Endothelial cell of umbilical vein (primary cell): Measurements from ENCODE around the gene NME5. TPM values are rescaled to one million over a fixed set of nuclear protein-coding genes. Genes with fewer than 3 reads are reported as not detected.

Experiments
- BruUV-seq: library from RNA; stranded (reverse); fragments of 400-500 nt; replicated peaks from 2 replicates; lab custom pipeline; 2021; lab: Mats Ljungman, UMichigan
- CTCF ChIA-PET: fragments of 300-600, 350-600 bp; sonication (Branson Sonifier 250); formaldehyde crosslinking; loops from one replicate; lab custom pipeline; 2021; ENCODE audit warnings: antibody characterized with exemption, inconsistent platforms; lab: Charles Lee
- POLR2A ChIA-PET: fragments of 300-600, 350-600 bp; sonication (Branson Sonifier 250); formaldehyde crosslinking; loops from one replicate; lab custom pipeline; 2021; ENCODE audit warnings: antibody characterized with exemption, inconsistent platforms; lab: Charles Lee
- DNase-seq: peaks from one replicate; pipeline ENCODE4 v3.0.0-alpha.2; 2011; ENCODE audit warnings: low read depth, low spot score
- FAIRE-seq: peaks from 2 replicates; lab custom pipeline; 2011; peaks lifted over from hg19 to GRCh38; lab: Jason Lieb, UNC
- H2AFZ ChIP-seq: 2 replicates; pipeline ENCODE4 v1.6.0; 2012; ENCODE audit warnings: low read depth, low read length, control low read depth, inconsistent platforms
- H3K27ac ChIP-seq: 2 replicates; pipeline ENCODE4 v1.5.1; 2011; ENCODE audit warnings: low read depth, mild to moderate bottlenecking, control low read depth, low read length, moderate library complexity; ENCODE audit not compliant: insufficient read depth
- H3K27me3 ChIP-seq, 2 experiments: 2 replicates each; pipeline versions ENCODE4 v1.6.0 to v1.6.1; 2011; ENCODE audit warnings: low read length in 2 of 2, mixed read lengths in 1 of 2; ENCODE audit not compliant: control insufficient read depth in 2 of 2, insufficient read depth in 2 of 2
- H3K36me3 ChIP-seq, 2 experiments: 2 replicates in 1 of 2; 3 replicates in 1 of 2; pipeline ENCODE4 v1.5.1; 2011; ENCODE audit warnings: low read length in 2 of 2, mild to moderate bottlenecking in 1 of 2, moderate library complexity in 1 of 2; ENCODE audit not compliant: control insufficient read depth in 2 of 2, insufficient read depth in 2 of 2; ENCODE audit errors: extremely low read depth in 1 of 2
- H3K4me1 ChIP-seq: 3 replicates; pipeline ENCODE4 v1.5.1; 2011; ENCODE audit warnings: mild to moderate bottlenecking, low read length; ENCODE audit not compliant: control insufficient read depth, insufficient read depth; ENCODE audit errors: extremely low read depth
- H3K4me2 ChIP-seq: 2 replicates; pipeline ENCODE4 v1.6.1; 2011; ENCODE audit warnings: low read length, control low read depth, mixed read lengths; ENCODE audit not compliant: insufficient read depth
- H3K4me3 ChIP-seq, 3 experiments: fragments of 200-600 bp in 1 of 3; sonication (generic), shearing (Covaris generic) in 1 of 3; replicated peaks in 1 of 3; 2 replicates each; pipeline ENCODE4 v1.5.1; 2011 to 2016; ENCODE audit warnings: control low read depth in 3 of 3, low read length in 3 of 3, mild to moderate bottlenecking in 2 of 3, inconsistent platforms in 1 of 3, low read depth in 1 of 3, moderate library complexity in 1 of 3; ENCODE audit not compliant: insufficient read depth in 1 of 3
- H3K79me2 ChIP-seq: 2 replicates; pipeline ENCODE4 v1.6.0; 2012; ENCODE audit warnings: low read length, inconsistent platforms; ENCODE audit not compliant: control insufficient read depth, insufficient read depth
- H3K9ac ChIP-seq: replicated peaks from 2 replicates; pipeline ENCODE3; 2011; ENCODE audit warnings: low read length, control low read depth; ENCODE audit not compliant: insufficient read depth; ENCODE audit errors: extremely low read depth
- H3K9me1 ChIP-seq: replicated peaks from 3 replicates; pipeline ENCODE4 v1.6.0; 2011; ENCODE audit warnings: mild to moderate bottlenecking, low read length; ENCODE audit not compliant: control insufficient read depth, insufficient read depth; ENCODE audit errors: extremely low read depth
- H3K9me3 ChIP-seq: replicated peaks from 2 replicates; pipeline ENCODE4 v1.5.1; 2012; ENCODE audit warnings: low read length, inconsistent platforms; ENCODE audit not compliant: control insufficient read depth, insufficient read depth
- H4K20me1 ChIP-seq: replicated peaks from 2 replicates; pipeline ENCODE3; 2011; ENCODE audit warnings: mild to moderate bottlenecking, low read length; ENCODE audit not compliant: control insufficient read depth, insufficient read depth; ENCODE audit errors: extremely low read depth
- CTCF ChIP-seq, 2 donors: IDR thresholded peaks; 1 replicate in 1 of 2; 2 replicates in 1 of 2; pipeline ENCODE4 v1.5.1; 2011; ENCODE audit warnings: low read length in 2 of 2, mild to moderate bottlenecking in 2 of 2, moderate library complexity in 2 of 2, control low read depth in 1 of 2, inconsistent platforms in 1 of 2, low read depth in 1 of 2; ENCODE audit not compliant: insufficient read depth in 1 of 2; ENCODE audit errors: extremely low read depth in 1 of 2
- EZH2 ChIP-seq: IDR thresholded peaks from 2 replicates; pipeline ENCODE4 v1.6.1; 2012; ENCODE audit warnings: borderline replicate concordance, low read depth, mild to moderate bottlenecking, moderate library complexity, low read length, inconsistent platforms; ENCODE audit not compliant: severe bottlenecking
- FOS ChIP-seq: IDR thresholded peaks from 2 replicates; pipeline ENCODE4 v1.6.1; 2011; ENCODE audit warnings: mild to moderate bottlenecking, low read length, moderate library complexity, borderline replicate concordance; ENCODE audit not compliant: insufficient read depth
- GATA2 ChIP-seq: IDR thresholded peaks from 2 replicates; pipeline ENCODE4 v1.7.0; 2011; ENCODE audit warnings: low read depth, mild to moderate bottlenecking, moderate library complexity, mixed read lengths, low read length; ENCODE audit not compliant: insufficient read length, insufficient read depth
- JUN ChIP-seq: IDR thresholded peaks from 2 replicates; pipeline ENCODE4 v1.6.1; 2011; ENCODE audit warnings: borderline replicate concordance, low read depth; ENCODE audit not compliant: insufficient read length, insufficient read depth
- MAX ChIP-seq: IDR thresholded peaks from 2 replicates; pipeline ENCODE4 v1.6.1; 2011; ENCODE audit not compliant: insufficient read depth, insufficient read length
- MYC ChIP-seq: IDR thresholded peaks from one replicate; pipeline ENCODE4 v1.6.1; 2011; ENCODE audit warnings: mild to moderate bottlenecking, low read depth, low read length
- POLR2A ChIP-seq: IDR thresholded peaks from 2 replicates; pipeline ENCODE4 v1.6.1; 2012; ENCODE audit warnings: low read depth, mild to moderate bottlenecking, control low read depth, low read length
- POLR2AphosphoS5 ChIP-seq: IDR thresholded peaks from 2 replicates; pipeline ENCODE4 v1.6.1; 2012; ENCODE audit warnings: low read depth, mild to moderate bottlenecking, control low read depth, low read length, moderate library complexity; ENCODE audit not compliant: insufficient read depth
- dilution Hi-C: fragments of 300-500 bp; cut with MboI; formaldehyde crosslinking; loops from one replicate; pipeline ENCODE4 v1.15.0; 2019; ENCODE audit warnings: low sequenced_read_pairs; ENCODE audit not compliant: extremely low pct_ligation_motif_present
- intact Hi-C: fragments of 100-400 bp; cut with micrococcal nuclease; formaldehyde crosslinking; loops from one replicate; pipeline ENCODE4 v1.10.0; 2022
- polyA plus RNA-seq, 4 experiments: library from polyadenylated mRNA; depleted of rRNA in 3 of 4; stranded (reverse) in 3 of 4; unstranded in 1 of 4; fragments of >200 nt; gene quantifications; 2 replicates each; pipeline versions ENCODE4 v1.2.1 to v1.2.3, GENCODE V29; 2011 to 2012; ENCODE audit warnings: missing spikeins in 1 of 4
- total RNA-seq: library from RNA; stranded (reverse); gene quantifications from 2 replicates; pipeline ENCODE4 v1.2.3, GENCODE V29; 2021

NME5 gene
- total and polyA plus RNA-seq, 2 donors (not counting 3 experiments of a cell fraction or from before 2014, with no cell fraction given): 0.11 to 1.5 TPM

GRCh38 chr5:138111181-138111580 lies 28.0 kb downstream of the NME5 start:
- ChIA-PET POLR2A (no interaction called here), CTCF (interaction anchor here (0.9 to 2.0 kb wide), 4 partner anchors 9 to 332 kb away, joined by 3 to 5 read pairs (median 4); no protein-coding TSS in a partner anchor)
- intact Hi-C loops: no loop called here
- Histone ChIP-seq H3K9ac (no peak overlapping the region), H3K9me1 (no peaks in the 10 kb centered on the region), H3K4me3 (no peak overlapping the region), H3K9me3 (no peaks in the 10 kb centered on the region), H4K20me1 (no peaks in the 10 kb centered on the region), H3K36me3 (no peaks in the 10 kb centered on the region), H3K79me2 (no peaks in the 10 kb centered on the region), H3K27me3 (peaks cover 13 to 16% of the 10 kb centered on the region in 2 experiments), H2AFZ (no peak overlapping the region), H3K4me1 (no peaks in the 10 kb centered on the region), H3K4me2 (no peak overlapping the region), H3K27ac (no peak overlapping the region)
- no peak for FAIRE-seq
- TF ChIP-seq EZH2 (no peak), MYC (no peak), GATA2 (no peak), CTCF (IDR thresholded peaks at IDR 0.05; ENCODE audit: extremely low read depth in 1 of 2, insufficient read depth in 1 of 2, low read depth in 1 of 2, low read length in 2 of 2) (no peak), FOS (no peak), JUN (no peak), POLR2AphosphoS5 (no peak), POLR2A (no peak), MAX (no peak)
- no peak for DNase-seq
- BruUV-seq: no TSS peak
- dilution Hi-C loops: no loop called here
